NCI-H2227 (cell line): ENCODE results near the gene RSU1.
A peak's percentile ranks its signal among the peaks of the same experiment; 100 is the strongest.

Experiments used
- DNase-seq: peaks from one replicate; lab custom pipeline; 2025; ENCODE audit not compliant: unreplicated experiment; lab: John Stamatoyannopoulos, UW

RSU1 gene

DNA sequence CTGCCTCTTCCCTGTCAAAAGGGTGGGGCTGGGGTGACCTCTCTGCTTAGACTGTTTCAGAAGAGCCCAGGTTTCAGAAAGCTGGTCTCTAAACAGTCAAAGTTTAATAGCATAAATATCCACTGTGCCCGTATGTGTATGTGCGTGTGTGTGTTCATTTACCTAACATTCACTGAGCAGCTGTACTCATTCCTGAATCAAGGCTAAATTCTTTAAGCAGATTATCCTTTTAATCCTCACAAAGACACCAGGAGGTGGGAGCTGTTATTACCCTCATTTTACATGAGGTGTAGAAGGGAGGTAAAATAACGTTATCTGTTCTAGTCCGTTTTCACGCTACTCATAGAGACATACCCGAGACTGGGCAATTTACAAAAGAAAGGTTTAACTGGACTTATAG, 72.2 kb downstream of the RSU1 start:
- no peak for DNase-seq

DNA sequence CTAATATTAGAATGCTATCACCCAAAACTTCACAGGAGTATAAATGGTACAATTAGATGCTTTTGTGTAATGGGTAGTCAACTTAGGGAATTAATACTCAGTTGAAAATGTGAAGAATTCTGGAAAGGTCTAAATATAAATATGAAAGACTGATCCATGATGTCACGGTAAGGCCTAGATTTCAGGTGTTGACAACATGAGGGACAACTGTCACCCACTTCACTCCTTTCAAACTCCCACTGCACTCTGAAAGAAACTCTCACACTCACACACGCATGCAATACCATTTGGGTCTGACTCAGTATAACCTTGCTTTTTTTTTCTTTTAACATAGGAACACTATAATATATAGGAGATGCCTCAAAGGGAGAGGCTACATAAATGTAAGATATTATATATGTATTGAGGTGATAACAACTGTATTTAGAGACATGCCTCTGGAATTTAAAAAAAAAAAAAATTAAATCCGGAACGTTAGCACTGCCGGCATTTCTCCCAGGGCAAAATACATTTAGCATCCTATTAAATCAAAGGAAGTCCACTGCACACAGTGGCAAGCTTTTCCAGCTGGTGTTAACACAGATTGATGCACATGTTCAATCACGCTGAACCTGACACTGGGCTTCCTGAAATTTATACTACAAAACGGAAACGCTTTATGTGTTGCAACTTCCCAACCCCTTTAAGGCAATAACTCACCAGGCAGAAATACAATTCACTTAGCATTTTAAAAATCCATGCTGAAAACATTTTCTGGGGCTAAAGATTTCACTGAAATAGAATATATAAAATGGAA, 74.9 kb downstream of the RSU1 start:
- no peak for DNase-seq

DNA sequence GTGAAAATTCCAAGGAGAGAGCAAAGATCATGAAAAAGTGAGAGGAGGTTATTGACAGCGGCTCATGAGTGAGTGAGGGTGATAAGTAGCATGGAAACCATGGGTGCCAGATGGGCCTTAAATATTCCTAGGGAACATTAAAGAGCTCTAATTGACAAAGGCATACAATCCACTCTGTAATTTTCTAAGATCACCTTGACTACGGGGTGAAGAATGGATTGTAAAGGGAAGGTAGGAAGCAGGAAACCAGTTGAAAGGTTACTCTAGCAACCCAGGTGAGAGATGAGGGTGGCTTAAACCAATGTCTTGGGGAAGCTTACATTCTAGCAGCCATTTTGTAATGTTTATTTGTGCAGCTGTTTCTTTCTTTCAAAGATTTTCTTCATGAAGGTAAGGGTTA, 75.7 kb downstream of the RSU1 start:
- peak; percentile 8 for DNase-seq

DNA sequence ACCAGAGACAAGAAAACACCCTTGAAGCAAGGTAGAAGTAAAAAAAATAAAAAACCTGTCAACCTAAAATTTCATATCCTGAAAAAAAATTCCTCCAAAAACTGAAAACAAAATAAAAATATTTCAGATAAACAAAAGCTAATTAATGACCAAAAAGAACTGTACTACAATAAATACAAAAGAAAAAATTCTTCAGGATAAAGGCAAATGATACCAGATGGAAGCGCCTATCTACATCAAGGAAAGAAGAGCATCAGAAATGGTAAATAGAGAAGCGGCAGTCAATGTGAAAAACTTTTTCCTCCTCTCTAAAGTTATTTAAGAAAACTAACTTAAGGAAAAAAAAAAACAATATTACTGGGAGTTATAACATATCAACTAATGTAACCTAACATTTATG, 79.8 kb downstream of the RSU1 start:
- DNase-seq = no peak

DNA sequence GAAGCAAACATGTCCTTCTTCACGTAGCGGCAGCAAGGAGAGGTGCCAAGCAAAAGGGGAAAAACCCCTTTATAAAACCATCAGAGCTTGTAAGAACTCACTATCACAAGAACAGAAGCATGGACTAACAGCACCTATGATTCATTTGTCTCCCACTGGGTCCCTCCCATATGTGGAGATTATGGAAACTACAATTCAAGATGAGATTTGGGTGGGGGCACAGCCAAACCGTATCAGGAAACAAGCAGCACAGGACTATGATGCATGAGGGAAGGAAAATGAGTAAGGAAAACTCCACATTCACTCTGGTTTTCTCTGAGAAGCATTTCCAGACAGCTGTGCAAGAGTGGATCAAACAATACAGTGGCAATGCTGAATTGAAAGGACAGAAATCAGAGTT, 81.6 kb downstream of the RSU1 start:
- DNase-seq = no peak

DNA sequence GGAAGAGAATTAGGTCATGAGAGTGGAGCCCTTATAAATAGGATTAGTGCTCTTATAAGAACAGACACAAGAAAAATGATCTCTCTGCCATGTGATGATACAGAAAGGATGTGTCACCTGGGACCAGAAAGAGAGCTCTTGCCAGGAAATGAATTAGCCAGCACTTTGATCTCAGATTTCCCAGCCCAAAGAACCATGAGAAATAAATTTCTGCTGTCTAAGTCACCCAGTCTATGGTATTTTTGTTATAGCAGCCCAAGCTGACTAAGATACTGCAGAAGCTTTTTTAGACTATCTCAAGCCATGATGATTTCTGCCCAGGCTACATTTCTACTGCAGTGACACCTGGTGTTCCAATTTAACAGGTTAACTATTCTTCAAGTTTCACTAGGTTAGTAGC, 84.8 kb downstream of the RSU1 start:
- no peak for DNase-seq

DNA sequence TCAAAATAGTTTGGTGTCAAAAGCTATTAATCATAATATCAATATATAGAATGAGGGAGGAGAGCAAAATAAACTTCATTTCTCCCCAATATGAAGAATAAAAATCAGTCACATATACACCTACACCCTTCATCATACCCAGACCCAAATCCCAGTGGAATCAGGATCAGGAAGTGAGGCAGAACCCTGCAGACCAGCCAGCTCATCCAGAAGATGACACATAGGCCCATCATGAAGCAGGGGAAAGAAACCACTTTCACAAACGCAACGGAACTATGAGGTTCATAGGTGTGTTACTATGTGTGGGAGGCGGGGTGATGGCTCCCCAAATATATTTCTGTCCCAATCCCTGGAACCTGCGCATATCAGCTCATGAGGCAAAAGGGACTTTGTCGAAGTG, 89.0 kb downstream of the RSU1 start:
- DNase-seq = no peak

DNA sequence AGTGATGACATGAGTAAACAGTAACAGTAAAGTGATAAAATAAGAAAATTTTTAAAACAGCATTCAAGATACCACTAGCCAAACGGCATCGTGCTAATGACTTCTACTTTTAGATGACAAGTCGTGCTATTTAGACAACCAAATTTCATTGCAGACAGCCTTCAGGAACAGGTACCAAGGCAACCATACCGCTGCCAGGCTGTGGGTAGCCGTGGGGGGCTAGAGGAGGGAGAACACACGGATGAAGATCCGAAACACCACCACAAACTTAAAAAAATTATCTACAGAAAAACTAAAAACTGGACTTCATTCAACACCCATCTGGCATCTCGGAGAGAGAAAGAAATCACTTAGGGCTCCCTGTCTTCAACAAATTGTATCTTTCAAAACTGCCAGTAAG, 89.6 kb downstream of the RSU1 start:
- no peak for DNase-seq

DNA sequence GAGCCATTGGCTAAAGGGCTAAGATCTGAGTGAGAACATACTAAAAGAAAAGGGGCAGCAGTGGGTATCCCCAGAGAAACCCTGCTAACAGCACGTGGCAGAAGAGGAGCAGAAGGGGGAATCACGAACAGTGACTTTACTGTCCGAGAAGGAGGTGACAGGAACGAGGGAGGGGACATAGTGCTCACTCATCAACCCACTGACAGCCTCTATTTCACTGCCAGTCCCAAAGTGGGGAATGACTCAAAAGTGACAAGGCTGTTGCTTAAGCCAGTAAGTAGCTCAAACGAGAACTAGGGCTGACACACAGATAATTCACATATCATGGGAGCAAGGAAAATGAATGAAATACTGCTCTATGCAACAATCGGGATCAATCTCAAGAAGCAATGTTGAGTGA, 92.7 kb downstream of the RSU1 start:
- no peak for DNase-seq

DNA sequence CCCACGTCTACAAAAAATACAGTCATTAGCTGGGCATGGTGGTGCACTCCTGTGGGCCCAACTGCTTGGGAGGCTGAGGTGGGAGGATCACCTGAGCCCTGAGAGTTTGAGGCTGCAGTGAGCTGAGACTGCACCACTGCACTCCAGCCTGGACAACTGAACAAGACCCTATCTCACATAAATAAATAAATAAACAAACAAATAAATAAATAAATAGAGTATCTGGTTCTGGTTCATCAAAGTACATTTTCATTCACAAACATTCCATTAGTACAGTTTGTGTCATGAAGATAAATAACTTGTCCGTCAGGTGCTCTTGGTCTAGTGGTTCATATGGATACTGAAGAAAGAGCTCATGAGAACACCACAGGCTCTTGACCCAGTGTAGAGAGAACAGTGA, 96.4 kb downstream of the RSU1 start:
- no peak for DNase-seq

DNA sequence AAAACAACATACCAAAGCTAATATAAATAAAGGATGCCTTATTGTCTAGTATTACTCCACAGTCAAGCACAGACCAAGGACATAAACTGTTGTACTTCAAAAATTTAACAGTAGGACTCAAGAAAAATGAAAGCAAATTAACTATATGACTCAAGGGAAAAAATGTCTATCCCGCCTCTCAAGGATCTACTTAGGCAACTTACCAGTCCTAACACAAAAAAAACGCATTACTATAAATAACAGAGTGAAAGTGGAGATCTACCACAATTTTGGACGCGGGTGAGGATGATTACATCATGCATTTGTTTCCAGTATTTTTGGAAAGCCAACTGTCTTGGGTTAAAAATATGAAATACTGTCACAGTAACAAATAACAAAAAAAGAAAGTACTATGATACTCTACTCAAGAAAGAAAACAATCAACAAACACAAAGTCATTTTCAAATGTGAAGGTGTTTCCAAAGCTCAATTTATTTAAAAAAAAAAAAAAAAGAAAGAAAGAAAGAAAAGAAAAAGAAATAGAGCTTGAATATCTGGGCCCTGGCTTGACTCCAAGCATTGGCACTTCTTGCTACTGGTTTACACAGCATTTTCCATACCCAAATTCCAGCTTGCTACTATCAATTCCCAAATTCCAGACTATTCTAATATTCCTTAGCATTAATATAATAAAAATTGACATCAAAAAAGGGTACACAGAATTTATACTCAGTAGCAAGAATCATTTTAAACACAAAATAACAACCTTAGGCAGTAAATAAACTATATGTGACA, 99.4 kb downstream of the RSU1 start:
- no peak for DNase-seq

DNA sequence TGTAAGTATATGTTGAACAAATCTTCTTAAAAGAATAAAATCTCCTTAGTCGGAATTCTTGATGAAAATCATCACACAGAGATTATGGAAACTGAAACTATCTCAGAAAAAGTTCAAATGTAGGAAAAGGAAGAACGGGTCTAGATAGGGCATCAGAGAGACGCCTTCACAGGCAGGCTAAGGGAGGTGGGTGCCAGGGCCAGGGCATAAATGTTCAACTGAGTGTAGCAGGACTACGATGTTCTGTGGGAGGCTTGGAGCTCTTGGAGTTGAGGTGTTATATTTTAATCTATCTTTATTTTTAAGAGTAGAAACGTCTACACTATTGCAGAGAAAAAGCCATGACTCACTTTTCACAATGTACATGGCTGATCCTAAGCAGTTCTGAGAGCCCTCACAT, 101.2 kb downstream of the RSU1 start:
- DNase-seq = no peak

DNA sequence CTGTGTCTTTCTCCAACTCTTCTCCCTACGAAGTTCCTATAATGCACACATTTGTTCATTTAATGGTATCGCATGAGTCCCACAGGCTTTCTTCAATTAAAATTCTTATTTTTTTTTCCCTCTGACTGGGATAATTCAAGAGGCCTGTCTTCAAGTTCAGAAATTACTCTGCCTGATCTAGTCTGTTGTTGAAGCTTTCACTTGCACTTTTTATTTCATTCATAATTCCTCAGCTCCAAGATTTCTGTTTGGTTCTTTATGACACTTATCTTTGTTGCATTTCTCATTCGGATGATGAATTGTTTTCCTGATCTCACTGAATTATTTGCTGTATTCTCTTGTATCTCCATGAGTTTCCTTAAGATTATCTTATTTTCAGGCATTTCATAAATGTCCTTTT, 103.9 kb downstream of the RSU1 start:
- no peak for DNase-seq

DNA sequence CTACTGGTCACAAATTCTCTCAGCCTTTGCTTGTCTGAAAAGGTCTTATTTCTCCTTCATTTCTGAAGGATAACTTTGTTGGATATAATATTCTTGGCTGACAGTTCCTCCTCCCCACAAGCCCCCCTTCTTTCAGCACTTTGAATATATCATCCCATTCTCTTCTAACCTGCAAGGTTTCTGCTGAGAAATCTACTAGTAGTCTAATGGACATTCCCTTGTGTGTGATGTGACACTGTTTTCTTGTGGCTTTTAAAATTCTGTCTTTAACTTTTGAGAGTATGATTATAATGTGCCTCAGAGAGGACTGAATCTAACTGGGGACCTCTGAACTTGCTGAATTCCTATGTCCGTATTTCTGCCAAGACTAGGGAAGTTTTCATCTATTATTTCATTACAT, 104.3 kb downstream of the RSU1 start:
- no peak for DNase-seq

DNA sequence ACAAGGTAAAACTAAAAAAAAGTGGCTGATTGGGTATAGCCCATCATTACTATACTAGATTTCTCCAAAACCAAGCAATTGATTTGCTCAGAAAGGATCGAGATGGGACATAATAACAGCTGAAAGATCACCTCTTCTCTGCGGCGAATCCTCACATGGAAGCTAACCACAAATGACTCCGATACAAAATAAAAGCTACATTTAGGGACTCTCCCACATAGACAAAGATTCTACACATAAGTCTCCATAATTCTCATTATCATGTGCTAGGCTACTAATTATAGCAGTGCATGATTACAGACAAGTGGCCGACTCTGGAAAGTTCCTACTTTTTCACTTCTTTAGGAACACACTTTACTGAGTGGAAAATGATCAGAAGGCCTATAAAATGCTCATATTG, 116.9 kb downstream of the RSU1 start:
- DNase-seq = no peak

DNA sequence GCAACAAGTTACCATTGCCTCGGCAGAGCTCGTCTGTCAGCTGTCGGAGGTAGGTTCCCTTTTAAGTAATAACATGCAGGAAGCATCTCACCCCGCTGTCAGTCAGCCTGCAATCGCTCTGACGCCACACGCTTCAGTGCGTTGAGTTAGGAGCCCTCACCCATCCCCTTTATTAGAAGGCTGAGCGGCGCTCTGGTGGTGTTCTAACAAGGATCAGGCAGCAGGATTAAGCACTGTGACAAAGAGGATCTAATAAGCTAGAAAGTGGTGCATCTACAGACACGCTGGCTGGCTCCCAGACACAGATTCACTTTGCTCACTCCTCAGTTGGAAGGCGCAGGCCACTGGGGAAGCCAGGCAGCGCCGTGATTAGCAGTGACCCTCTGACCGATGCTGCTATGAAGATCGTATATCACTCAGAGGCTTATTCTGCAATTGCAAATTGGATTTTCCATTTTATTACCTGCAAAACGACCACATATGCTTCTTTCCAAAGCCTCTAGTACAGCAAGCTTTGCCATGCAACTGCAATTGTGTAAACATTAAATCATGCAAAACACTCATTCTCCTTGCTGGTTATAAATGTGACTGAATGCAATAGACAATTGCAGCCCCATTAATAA, 117.7 kb downstream of the RSU1 start:
- DNase-seq = peak; percentile 12

DNA sequence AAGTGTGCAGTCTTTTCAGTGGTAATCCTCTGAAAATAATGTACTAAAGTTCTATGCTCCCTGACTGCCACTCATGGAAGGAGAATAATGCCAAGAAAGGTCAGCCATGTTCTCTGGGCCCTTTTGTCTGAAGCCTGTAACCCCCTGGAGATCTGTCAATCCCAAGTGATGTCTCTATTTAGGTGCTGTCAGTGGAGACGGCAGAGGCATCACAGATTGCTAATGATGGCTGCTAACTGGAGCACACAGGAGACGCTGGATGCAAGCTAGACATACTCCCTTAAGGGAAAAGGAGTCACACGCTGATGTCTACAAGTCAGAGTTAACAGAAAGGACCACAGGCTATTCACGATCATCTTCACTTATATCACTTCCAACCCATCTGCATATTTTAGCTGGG, 118.8 kb downstream of the RSU1 start:
- no peak for DNase-seq

DNA sequence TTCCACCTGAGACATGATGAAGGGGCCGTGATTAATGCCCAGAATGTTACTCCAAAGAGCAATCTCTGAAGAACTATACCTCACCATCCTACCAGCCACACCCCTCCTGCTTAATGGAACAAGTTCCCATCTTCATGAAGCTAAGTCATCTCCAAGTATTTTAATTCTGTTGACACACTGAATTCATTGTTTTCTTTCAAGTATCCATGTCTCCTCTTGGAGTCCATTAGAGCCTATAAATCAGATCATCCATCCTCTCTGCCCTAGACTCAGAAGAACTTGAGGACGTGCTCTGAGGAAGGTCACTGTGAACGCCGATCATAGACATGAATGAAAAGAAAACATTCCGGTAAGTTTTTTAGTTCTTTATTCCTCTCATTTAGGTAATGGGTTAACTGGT, 126.8 kb downstream of the RSU1 start:
- no peak for DNase-seq

DNA sequence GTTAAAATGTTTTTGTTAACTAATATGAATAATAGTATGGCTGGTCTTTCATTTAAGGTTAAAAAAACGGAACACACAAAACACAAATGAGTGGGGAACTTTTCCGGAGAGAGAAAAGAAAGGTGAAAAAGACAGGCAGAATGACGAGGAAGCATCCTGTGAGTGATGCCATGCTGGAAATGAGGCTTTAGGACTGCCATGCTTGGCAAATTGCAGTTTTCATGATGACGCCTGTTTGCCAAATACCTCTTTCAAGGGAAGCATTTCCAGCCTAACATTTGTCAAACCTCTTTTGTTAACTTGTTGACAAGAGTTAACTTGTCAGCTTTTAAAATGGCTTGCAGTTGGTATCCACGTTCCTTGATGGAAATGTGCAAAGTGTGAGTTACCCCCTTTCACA, 127.5 kb downstream of the RSU1 start:
- DNase-seq = no peak

DNA sequence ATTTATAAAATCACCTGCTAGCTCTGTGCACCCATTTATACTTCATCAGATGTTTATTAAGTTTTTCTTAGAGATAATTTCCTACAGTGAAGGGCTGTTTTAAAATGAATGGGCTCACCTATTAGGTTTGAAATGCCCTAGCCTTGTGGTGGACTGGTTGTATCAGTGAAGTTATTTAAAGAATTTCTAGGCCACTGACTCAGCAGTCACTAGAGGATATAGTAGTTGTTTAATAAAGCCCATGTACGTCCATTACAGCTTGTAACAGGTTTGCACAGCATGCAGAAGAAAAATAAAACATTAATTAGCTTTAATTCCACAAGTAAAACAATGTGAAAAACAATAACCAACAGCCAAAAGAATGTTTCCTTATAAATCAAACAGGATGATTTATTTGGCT, 128.0 kb downstream of the RSU1 start:
- DNase-seq = no peak

DNA sequence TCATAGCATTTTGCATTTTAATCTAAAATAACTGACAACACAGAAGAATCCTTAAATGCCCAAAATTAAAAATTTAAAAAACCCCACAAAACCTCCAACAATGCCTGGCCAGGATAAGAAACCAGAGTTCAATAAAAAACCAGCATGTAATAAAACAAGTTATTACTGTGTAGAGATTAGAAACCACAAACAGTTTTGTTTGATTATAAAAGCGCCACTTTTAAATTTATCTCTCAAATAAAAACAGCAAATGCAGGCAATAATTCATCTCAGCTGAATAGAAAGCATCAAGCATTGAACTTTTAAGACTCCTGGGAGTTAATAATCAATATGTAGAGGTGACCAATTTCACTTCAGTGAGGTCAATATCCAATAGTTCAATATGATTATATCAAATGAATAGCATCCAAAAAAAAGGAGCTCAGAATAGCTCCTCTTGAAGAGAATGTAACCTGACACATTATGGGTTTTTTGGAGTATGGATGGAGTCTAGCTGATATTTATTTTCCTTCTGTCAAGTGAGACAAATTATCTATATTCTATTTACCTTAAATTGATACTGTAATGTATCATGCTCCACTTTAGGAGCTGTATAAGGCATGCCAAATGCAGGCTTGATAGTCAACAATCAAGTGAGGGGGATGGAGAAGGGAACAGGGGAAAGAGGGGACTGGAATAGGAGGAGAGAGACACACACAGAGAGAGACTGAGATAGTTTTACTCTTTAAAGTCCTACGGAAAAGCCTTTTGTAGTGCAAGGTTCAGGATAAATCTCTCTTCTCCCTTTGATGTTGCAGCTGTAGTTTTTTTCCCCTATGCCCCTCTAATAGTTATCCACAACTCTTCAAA, 130.9 kb downstream of the RSU1 start:
- DNase-seq = no peak
